ENCODE measurements around the gene ERBB4.

- TF ChIP-seq CTCF (IDR thresholded peaks at IDR 0.05; ENCODE audit: low read length) (no peak), EZH2 (optimal IDR thresholded peaks at IDR 0.05; ENCODE audit: low read depth, low read length) (no peak), EZH2phosphoT487 (IDR thresholded peaks at IDR 0.05; ENCODE audit: low read length) (no peak)
Measured at GRCh38 chr2:211494536-211494935, 1044.1 kb downstream of the ERBB4 start.

Measured in MM.1S (cell line).